Activated T-cell treated with anti-CD3 and anti-CD28 coated beads for 4 hours (primary cell): ENCODE results near the gene RUNX2.

Source experiments
- DNase-seq: peaks from one replicate; pipeline ENCODE4 v3.0.0-alpha.2; 2020

The RUNX2 gene

DNA sequence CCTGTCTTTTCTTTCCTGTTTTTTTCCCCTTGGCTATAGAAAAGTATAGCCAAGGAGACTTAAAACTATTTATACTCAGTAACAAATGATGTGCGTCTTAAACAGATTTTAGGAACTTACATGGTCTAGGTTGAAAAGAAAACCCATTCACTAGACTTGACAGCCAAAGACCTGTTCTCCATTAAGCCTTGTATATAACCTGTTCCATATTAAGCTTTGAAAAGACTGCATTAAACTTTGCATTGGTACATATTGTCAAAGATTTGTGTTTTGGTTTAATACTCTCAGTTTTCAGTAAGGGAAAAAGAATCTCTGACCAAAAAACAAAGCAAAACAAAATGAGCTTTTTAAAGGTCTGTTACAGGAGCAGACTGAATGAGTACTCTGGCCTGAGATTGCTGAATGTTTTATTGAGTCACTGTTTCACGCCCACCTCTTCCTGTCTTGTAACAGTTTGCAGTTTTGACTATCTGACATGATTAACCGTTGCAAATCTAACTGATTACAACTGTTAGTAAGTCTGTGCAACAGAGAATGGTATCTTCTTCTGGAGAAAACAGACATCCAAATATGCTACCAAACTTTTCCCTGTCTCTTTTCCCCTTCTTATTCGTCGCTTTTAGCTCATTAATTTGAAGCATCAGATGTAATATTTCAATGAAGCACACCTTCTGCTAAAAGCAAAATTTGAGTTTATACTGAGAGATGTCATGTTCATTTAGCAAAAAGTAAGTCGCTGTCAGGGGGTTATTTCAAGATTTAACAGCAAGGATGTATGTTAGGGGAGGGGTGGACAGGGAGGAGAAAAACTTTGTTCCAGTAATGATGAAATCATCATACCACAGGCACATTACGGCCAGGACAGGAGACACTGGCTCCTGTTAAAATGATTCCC is 108.7 kb downstream of the RUNX2 start:
- DNase-seq = peak; percentile 41

DNA sequence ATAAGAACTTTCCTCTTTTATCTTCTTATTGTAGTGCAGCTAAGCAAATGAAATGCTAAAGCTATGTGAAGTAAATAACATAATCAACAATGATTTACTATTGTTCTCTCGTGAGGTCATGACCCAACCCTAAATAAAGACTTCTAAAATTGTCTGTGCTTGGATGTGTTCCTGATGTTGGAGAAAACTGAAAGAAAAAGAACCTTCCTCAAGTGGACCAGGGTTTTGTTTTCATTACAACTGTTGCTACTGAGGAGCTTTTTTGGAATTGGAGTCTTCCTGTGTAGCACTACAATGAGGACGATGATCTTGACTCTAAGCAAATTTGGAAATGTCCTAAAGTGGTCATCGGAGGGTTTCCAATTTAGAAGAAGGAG is 109.3 kb downstream of the RUNX2 start:
- no peak for DNase-seq

DNA sequence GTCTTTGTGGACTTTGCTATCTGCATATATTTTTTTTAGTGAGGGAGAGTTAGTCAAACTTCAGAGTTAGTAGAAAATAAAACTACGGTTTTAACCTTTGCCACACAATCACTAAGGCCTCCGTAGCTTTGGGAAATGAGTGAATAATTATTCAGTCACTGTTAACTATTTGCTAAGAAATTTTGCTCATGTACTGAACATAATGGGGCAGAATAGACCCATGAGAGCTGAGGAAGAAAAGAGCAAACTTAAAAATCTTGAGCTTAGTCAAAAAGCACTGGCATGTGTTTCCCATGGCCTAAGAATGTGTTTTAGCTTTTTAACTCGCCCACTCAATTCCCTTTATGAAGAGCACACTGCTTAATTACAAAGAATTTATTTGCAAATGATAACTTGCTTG is 110.0 kb downstream of the RUNX2 start:
- DNase-seq = no peak

DNA sequence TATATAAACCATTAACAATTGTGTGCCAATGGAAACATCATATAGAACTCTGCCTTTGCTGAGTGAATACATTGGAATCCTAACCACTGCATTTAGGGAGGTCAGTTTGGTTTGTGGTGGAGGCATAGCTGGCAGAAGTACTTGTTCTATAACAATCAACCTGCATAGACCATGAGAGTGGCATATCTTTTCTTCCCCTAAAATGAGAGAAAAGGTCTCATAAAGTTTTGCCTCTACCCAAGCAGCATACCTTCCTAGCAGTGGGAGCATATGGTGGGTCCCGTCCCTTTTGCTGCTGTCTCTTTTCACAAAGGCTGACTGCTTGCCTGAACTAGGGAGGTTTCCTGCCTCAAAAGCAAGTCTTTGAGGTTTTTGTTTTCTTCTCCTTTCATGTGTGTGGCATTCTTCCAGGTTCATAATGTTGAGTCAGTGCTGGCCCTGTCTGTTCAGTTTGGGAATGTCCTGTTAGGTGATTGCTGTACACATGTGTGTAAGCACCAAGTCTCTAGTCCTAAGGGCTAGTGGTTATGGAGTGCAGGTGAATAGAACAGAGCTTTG is 110.8 kb downstream of the RUNX2 start:
- no peak for DNase-seq

DNA sequence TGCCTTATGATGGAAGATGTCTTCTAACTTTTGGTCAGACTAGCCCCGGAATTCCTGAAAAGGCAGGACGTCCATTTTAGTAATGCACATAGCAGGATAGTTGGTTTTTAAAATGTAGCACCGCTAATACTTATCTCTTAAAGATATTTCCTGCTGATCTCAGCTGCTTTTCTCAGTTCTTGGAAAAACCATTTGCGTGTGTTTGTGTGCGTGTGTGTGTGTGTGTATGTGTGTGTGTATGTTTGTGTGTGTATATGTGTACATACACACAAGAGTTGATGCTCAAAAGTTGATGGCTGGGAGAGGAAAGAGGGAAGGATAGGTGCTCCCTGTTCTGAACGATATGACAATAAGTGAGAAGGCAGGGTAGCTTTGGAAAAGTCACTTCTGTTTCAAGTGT is 111.3 kb downstream of the RUNX2 start:
- no peak for DNase-seq

DNA sequence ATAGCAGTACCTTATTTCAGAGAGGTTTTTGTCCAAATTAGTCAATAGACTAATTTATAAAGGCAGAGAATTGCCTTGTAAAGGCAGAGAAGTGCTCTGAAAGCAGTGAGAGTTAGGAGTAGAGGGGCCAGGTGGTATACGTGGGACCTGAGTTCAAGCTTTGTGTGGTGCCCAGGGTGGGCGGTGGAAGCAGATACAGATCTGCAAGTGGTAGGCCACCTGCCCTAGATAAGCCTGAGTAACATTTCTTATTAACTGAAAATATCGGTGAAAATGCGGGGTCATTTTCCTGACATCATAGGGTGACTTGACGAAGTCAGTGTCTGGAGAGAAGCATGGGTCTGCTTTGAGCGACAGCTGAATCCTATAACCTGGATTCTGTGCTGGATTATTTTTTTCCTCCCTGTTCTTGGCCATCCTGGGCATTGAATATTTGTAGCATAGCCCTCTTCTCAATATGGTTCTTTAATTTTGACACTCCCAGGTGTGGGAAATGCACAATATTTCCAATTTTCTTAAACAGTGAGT is 111.8 kb downstream of the RUNX2 start:
- DNase-seq = no peak

DNA sequence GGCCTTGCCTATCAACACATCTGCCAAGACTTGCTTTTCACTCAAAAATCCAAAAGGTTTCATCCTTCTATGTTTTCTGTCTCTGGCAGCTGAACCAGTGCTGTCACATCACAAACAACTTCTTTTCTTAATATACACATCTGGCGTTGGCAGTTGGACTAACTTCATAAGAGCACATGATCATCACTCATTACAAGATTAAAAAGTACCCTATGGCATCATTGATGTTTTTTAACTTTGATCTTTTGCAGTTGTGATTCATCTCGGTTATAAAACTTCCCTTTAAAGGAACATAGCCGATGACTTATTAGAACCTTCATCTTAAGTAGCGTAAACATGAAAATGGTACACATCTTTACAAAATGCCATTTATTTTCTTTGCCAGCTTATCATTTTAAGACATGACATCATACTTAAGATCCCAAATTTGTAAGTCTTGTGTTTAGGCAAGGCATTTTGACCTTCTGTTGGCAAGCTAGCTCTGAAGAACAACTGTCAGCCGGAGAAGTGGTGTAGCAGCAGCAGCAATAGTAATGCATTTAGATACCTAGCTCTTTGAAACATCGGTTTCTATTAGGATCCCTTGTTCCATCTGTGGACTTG is 113.8 kb downstream of the RUNX2 start:
- DNase-seq = no peak

DNA sequence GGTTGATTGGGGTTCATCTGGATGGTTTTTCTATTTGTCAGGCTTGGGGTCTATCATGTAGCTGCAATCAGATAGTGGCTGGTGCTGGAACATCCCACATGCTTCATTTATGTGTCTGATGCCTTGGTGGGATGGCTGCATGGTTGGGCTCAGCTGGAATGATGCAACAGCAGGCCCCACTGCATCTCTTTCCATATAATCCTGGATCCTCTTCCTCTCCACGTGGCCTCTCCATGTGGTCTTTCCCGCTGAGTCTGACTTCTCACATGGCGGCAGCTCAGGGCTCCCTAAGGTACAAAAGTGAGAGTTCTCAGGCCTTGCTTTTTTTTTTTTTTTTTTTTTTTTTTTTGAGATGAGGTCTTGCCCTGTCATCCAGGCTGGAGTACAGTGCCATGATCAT is 114.6 kb downstream of the RUNX2 start:
- no peak for DNase-seq

DNA sequence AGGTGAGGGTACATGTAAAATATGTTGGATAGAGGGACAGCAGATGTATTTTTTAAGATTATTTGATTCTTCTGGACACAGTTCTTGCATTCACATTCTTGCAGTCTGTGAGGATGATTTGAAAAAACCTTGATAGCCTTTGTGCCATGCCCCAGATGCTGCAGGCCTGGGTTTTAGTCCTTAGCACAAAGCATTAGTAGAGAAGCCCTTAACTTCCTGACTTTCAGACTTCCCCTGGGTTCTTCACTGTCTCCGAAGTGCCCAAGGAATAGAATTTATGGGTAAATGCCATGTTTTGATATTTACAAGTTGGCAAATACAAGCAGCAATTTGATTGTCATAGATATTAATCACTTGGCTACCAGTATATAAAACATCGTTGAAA is 117.2 kb downstream of the RUNX2 start:
- DNase-seq = no peak

DNA sequence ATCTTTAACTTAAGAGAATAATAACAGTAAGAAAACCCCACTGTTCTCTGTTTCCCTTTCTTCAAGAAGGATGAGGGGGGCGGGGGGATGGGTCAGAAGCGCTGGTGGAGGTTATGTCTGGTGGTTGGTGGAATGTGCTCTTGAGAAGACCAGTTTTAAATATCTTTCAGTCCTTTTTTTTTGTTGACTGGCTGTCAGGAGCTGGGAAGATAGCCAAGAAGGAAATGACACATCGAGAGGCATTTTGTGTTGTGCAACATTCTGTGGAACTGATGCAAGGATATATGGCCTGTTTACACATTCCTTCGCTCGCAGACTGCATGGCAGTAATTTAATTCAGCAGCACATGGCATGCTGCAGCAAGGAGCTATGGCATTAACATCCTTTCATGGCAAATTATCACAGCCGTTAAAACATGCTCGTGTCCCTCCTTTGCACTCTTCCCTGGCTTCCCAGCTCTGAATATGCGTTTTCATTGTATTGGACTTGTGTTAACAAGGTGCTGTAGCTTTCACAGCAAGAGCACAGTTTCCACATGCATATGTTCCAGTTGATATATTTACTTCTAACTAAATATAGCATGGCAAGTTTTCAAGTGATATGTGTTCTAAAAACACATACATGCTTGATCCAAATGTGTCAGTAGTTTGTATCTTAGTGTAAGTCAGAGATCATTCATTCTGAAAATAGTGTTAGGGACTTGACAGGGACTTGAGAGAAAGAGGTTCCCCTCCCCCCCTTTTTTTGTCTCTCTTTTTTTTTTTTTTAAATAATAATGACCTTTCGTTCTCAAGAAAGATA is 117.8 kb downstream of the RUNX2 start:
- DNase-seq = no peak

DNA sequence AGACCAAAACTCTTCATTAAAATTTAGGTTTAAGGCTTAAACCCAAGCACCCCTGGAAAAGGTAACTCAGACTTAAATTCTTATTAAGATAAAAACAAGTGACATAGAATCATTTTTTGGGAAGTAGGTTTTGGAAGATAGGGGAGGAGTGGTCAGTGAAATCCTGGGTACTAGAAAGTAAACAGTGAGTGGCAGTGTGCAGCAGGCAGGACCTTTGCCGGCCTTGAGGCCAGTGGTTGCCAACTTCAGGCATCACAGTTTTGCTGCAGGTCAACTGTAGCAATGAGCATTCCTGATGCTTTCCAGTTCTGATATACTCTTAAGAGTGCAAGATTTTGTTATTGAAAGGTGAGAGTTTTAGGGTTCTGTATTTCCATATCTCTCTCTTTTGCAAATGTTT is 118.9 kb downstream of the RUNX2 start:
- DNase-seq = no peak

DNA sequence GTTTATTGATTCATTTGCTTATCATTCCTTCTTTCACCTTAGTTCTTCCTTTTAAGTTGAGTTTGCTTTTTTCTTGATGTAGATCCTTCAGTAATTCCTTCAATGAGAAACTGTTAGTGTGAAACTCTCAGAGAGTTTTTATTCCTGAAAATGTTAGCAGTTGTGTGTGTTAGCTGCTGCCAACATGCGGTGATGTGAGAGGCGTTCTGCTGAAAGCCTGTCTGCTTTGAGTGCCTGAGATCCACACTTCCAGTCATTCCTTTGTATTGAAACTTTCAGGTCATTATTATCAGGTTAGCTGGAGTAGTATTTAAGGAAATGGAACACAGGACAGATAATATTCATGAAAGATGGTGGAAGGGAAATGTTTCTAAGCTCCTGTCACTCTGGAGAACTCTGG is 119.6 kb downstream of the RUNX2 start:
- no peak for DNase-seq

DNA sequence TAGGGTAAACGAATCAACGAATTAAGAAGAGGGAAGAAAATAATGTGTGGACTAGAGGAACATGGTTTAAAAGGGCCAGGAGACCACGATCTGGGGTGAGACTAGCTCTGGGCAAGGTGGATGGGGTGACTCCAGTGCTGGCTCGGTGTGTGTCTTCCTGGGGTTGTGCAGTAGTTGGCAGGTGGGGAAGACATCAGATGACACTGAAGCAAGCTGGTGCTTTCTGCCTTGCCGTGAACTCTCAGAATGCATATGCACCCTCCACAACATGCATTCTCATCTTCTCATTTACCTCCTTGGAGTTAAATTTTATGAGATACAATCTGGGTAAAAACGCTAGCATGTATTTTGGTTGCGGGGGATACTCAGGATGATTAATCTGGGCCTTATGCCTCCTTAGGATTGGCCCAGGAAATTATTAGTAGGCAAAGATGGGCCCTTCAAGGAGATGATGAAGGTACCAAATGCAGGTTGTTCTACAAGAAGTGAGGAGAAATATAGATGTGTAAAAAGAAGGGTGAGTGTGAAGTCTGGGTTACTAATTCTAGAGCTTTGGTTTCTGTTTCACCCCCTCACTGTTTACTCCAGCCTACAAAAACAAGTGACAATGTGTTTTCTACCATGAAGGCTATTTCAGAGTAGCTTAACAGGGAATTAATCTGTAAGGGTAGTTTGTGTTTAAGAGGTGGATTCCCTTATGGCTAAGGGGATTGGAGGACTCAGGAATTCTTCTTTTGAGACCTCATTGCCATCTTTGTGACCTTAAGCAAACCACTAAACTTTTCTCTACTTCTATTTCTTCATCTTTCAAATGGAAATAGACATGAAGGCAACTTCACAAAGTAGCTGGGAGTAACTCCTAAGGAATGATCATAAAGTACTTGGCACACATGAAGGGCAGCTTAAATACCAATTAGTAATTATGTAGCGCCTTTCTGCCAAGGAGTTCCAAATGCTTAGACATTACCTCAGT is 120.6 kb downstream of the RUNX2 start:
- DNase-seq = no peak

DNA sequence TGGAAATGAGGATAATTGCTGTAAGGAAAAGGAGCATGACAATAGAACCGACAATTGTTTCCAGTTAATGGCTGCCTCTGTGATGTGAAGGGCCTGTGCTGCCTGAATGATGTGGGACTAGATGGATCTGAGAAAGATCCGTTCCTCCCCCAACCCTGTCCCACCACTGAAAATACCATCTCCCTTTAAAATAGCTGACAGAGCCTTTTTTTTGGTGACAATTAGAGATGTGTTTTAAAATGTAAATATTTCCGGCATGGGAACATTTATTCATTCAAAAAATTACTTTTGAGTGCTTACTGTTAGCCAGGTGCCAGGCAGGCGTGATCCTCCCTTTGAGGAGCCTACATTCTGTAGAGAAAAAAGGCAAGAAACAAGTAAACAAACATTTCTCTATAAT is 122.0 kb downstream of the RUNX2 start:
- DNase-seq = no peak

DNA sequence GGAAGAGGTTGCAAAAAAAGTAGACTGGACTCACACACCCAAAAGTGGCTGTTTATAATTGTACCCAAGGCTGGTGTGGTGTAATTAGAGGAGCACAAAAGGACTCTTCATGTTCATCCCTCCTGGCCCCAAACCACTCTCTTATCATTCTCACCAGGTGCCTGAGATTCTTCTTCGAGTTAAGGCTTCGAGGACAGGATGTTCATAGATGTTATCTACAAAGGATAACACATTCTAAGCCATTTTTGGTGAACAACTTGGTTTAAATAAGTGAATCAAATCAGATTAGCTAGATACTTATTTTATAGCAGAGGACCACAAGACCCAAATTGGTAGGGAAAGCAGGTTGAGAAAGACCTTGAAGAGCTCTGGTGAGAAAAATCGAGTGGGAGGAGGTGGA is 122.7 kb downstream of the RUNX2 start:
- DNase-seq = no peak

DNA sequence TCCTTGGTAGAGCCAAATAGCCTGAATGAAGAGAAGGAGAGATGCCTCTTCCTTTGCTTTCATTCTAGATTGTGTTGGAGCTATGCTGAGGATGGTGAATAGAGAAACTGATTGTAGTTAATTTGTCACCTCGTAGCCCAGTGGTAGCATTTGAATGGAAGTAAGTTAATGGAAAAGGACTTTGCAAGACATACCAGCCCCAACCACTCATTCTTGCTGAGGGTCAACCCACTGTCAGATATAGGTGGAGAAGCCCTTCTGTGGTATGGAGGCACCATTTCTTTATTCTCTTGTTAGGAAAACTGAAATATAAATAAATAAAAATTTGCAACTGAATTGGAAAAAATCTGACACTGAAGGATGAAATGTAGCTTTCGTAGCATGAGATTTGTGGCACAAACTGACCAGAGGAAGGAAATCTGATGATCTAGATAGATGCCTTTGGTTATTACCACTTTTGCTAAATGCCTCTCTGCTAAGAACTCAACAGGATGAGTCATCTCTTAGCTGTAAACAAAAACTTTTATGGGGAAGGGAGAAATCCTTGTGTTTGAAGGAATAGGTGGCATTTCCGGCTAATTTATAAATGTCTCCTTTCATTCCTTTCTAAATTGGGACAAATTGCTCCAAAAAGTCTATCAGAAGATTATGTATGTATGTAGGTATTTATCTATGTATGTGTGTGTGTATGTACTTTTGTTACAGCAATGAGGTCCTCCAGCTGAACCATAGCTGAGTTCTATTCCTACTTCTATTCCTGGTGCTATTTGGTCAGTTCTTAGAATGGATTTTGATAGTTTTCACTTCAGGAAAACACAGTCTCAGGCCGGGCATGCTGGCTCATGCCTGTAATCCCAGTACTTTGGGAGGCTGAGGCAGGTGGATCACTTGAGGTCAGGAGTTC is 126.1 kb downstream of the RUNX2 start:
- no peak for DNase-seq

DNA sequence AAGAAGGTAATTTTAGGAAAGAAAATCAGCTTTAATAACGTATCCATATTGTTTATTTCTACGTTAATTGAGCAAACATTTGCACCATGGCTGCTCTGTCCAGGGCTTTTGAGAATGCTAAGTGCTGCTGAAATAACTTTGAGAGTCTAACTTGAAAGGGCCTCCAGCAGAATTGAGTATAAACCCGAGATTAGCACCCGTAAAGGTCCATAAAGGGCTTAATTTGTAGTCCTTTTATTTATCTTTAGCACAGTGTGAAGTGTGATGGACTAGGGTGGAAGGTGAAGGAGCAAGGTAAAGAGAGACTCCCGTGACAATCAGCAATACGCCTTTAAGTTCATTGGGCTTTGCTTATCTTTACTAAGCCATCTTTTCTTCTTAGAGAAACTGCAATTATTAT is 127.3 kb downstream of the RUNX2 start:
- DNase-seq = no peak

DNA sequence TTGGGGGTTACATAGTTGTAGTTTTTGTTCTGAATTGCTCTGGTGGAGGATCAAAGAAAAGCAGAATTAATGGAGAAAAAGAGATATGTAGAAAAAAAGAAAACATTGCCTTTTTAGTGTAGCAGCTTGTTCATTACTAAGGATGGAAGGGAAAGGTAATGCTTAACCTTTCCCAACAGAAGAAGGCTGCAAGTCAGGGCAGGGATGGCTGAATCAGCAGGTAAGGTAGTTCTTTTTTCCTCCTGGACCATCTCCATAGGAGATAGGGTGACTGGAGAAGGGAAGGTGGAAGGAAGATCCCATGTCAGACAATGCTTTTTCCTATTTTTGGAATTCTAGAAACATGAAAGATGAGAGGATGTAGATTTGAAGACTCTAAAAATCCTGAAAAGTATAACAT is 129.0 kb downstream of the RUNX2 start:
- DNase-seq = no peak

DNA sequence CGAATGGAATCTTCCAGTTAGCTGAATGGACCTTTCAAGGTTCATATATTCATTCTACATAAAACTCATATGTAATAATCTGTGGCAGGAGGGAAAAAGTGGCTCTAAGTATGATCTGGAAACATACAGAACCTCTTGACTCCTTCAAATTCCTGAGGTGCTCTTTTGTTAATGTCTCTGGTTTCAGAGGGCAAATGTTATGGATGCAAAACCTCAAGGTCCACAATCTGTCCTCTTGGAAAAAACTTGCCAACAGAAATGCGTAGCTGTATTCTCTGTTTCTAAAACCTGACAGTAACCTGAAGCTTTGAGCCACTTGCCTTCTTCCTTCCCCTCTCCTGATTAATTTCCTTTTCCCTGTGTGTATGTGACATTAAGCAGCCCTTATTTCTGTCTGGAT is 130.5 kb downstream of the RUNX2 start:
- no peak for DNase-seq

DNA sequence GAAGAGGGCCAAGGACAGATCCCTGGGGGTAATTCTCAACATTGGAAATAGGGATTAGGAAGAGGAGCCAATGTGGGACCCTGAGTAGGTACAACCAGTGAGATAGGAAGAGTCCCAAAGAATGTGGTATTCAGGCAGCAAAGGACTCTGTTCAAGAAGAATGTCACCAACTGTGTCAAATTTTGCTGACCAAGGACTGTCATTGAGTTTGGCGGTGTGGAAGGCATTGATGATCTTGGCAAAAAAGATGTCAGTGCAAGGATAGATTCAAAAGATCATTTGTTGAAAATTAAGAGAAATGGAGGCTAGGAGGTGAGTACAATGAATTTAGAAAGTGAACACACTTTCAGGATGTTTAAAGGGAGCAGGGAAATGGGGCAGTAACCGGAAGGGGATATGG is 132.0 kb downstream of the RUNX2 start:
- no peak for DNase-seq

DNA sequence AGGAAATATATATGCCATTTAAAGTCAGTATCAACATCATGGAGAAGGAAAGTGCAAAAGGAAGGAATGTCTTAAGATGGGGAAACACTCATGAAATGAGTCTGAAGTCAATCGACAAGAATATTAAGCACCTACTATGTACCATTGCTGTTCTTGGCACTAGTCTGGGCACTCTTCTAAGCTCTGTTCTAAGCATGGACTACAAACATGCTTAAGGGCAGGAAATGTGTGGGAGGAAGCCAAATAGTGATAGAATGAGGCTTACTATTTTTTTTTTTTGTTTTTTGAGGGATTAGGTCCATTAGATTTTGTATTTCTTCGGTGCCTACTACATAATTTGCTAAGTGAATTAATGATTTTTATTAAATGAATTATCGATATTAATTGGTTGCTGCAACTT is 133.4 kb downstream of the RUNX2 start:
- no peak for DNase-seq
